H9 (cell line): ENCODE data around the gene ATF3. TPM values are rescaled to one million over a fixed set of nuclear protein-coding genes. Genes with fewer than 3 reads are reported as not detected.

ENCODE experiments used
- DNase-seq: peaks from one replicate; pipeline ENCODE4 v3.0.0-alpha.2; 2017
- H2AFZ ChIP-seq: one replicate; pipeline ENCODE4 v1.6.1; 2013; ENCODE audit warnings: mild to moderate bottlenecking, low read length, control low read depth, moderate library complexity
- H2AK5ac ChIP-seq: 2 replicates; pipeline ENCODE4 v1.6.1; 2013; ENCODE audit warnings: low read length, control low read depth, mixed read lengths; ENCODE audit not compliant: insufficient read length
- H2BK120ac ChIP-seq: one replicate; pipeline ENCODE4 v1.6.1; 2013; ENCODE audit warnings: low read depth, mild to moderate bottlenecking, low read length, control low read depth, inconsistent platforms; ENCODE audit not compliant: poor library complexity, severe bottlenecking
- H2BK12ac ChIP-seq: 2 replicates; pipeline ENCODE4 v1.6.1; 2013; ENCODE audit warnings: low read length, control low read depth, mixed read lengths, low read depth; ENCODE audit not compliant: insufficient read length
- H2BK15ac ChIP-seq: 2 replicates; pipeline ENCODE4 v1.6.1; 2013; ENCODE audit warnings: low read depth, low read length, control low read depth
- H2BK20ac ChIP-seq: one replicate; pipeline ENCODE4 v1.6.1; 2013; ENCODE audit warnings: low read depth, mild to moderate bottlenecking, low read length, control low read depth, inconsistent platforms; ENCODE audit not compliant: poor library complexity, severe bottlenecking
- H2BK5ac ChIP-seq: 2 replicates; pipeline ENCODE4 v1.6.1; 2013; ENCODE audit warnings: low read length, control low read depth, mixed read lengths; ENCODE audit not compliant: insufficient read length
- H3K14ac ChIP-seq: 2 replicates; pipeline ENCODE4 v1.6.1; 2013; ENCODE audit warnings: low read length, control low read depth; ENCODE audit not compliant: insufficient read depth
- H3K18ac ChIP-seq: 2 replicates; pipeline ENCODE4 v1.6.1; 2013; ENCODE audit warnings: low read depth, mild to moderate bottlenecking, mixed read lengths, low read length, control low read depth; ENCODE audit not compliant: insufficient read length
- H3K23ac ChIP-seq: 2 replicates; pipeline ENCODE4 v1.6.1; 2013; ENCODE audit warnings: low read length, control low read depth, mixed read lengths, low read depth; ENCODE audit not compliant: insufficient read length
- H3K23me2 ChIP-seq: 2 replicates; pipeline ENCODE4 v1.6.1; 2013; ENCODE audit warnings: low read depth, mild to moderate bottlenecking, mixed read lengths, low read length, control low read depth; ENCODE audit not compliant: insufficient read length, poor library complexity, severe bottlenecking
- H3K27ac ChIP-seq: 2 replicates; pipeline ENCODE4 v1.5.1; 2013; ENCODE audit warnings: low read length, control low read depth, mixed read lengths, low read depth; ENCODE audit not compliant: insufficient read length
- H3K27me3 ChIP-seq: 2 replicates; pipeline ENCODE4 v1.6.1; 2013; ENCODE audit warnings: low read length, control low read depth, inconsistent platforms; ENCODE audit not compliant: insufficient read depth
- H3K4ac ChIP-seq: 2 replicates; pipeline ENCODE4 v1.6.1; 2013; ENCODE audit warnings: low read depth, mild to moderate bottlenecking, control low read depth, inconsistent platforms, low read length, moderate library complexity
- H3K4me1 ChIP-seq: 2 replicates; pipeline ENCODE4 v1.6.1; 2013; ENCODE audit warnings: low read length, control low read depth, inconsistent platforms; ENCODE audit not compliant: insufficient read depth
- H3K4me2 ChIP-seq: 2 replicates; pipeline ENCODE4 v1.6.1; 2013; ENCODE audit warnings: low read length, control low read depth, mixed read lengths; ENCODE audit not compliant: insufficient read length, insufficient read depth
- H3K56ac ChIP-seq: 2 replicates; pipeline ENCODE4 v1.6.1; 2013; ENCODE audit warnings: low read depth, mild to moderate bottlenecking, mixed read lengths, low read length, control low read depth; ENCODE audit not compliant: insufficient read length
- H3K79me1 ChIP-seq: 2 replicates; pipeline ENCODE4 v1.6.1; 2013; ENCODE audit warnings: low read depth, mild to moderate bottlenecking, moderate library complexity, low read length, control low read depth, inconsistent platforms; ENCODE audit not compliant: insufficient read depth, poor library complexity, severe bottlenecking
- H3K79me2 ChIP-seq: 2 replicates; pipeline ENCODE4 v1.6.1; 2013; ENCODE audit warnings: low read length, control low read depth, inconsistent platforms; ENCODE audit not compliant: insufficient read depth
- H3K9ac ChIP-seq: 2 replicates; pipeline ENCODE4 v1.6.1; 2013; ENCODE audit warnings: low read length, control low read depth, mixed read lengths; ENCODE audit not compliant: insufficient read length; ENCODE audit errors: extremely low read depth
- H3K9me3 ChIP-seq: one replicate; pipeline ENCODE4 v1.6.1; 2013; ENCODE audit warnings: low read depth, low read length, inconsistent platforms; ENCODE audit not compliant: control insufficient read depth
- H3T11ph ChIP-seq: one replicate; pipeline ENCODE4 v1.6.1; 2013; ENCODE audit warnings: mild to moderate bottlenecking, low read length, control low read depth, inconsistent platforms
- H4K20me1 ChIP-seq: one replicate; pipeline ENCODE4 v1.6.1; 2013; ENCODE audit not compliant: control insufficient read depth, insufficient read length, insufficient read depth
- H4K5ac ChIP-seq: 2 replicates; pipeline ENCODE4 v1.6.1; 2013; ENCODE audit warnings: low read depth, mild to moderate bottlenecking, mixed read lengths, low read length, control low read depth; ENCODE audit not compliant: insufficient read length
- H4K8ac ChIP-seq: replicated peaks from 2 replicates; pipeline ENCODE4 v1.6.1; 2013; ENCODE audit warnings: low read length, control low read depth, mixed read lengths, low read depth; ENCODE audit not compliant: insufficient read length
- H4K91ac ChIP-seq: 2 replicates; pipeline ENCODE4 v1.6.1; 2013; ENCODE audit warnings: low read depth, mild to moderate bottlenecking, moderate library complexity, mixed read lengths, low read length, control low read depth; ENCODE audit not compliant: insufficient read length
- H3K27ac Mint-ChIP-seq, 3 experiments: 2 replicates in 2 of 3; 3 replicates in 1 of 3; pipeline ENCODE4 v1.8.0; 2020 to 2021; ENCODE audit warnings: mixed read lengths in 3 of 3, mild to moderate bottlenecking in 1 of 3, moderate library complexity in 1 of 3
- H3K27me3 Mint-ChIP-seq: 2 replicates; pipeline ENCODE4 v1.8.0; 2021; ENCODE audit warnings: low read depth, mild to moderate bottlenecking, moderate library complexity, mixed read lengths
- H3K36me3 Mint-ChIP-seq, 3 experiments: 2 replicates in 2 of 3; 3 replicates in 1 of 3; pipeline ENCODE4 v1.8.0; 2020 to 2021; ENCODE audit warnings: low read depth in 3 of 3, mixed read lengths in 3 of 3; ENCODE audit not compliant: insufficient read depth in 1 of 3
- H3K4me1 Mint-ChIP-seq, 2 experiments: 2 replicates each; pipeline ENCODE4 v1.8.0; 2020; ENCODE audit warnings: mixed read lengths in 2 of 2
- H3K4me3 Mint-ChIP-seq, 2 experiments: 2 replicates in 1 of 2; 3 replicates in 1 of 2; pipeline ENCODE4 v1.8.0; 2020 to 2021; ENCODE audit warnings: mild to moderate bottlenecking in 2 of 2, mixed read lengths in 2 of 2, moderate library complexity in 1 of 2
- H3K9me3 Mint-ChIP-seq, 2 experiments: 2 replicates in 1 of 2; 3 replicates in 1 of 2; pipeline ENCODE4 v1.8.0; 2020; ENCODE audit warnings: mild to moderate bottlenecking in 2 of 2, mixed read lengths in 2 of 2, moderate library complexity in 1 of 2
- WGBS: extraction: QIAGEN DNeasy Blood & Tissue Kit; methylation state at CpG from one replicate; pipeline ENCODE4 v1.1.7; 2013; ENCODE audit warnings: missing lambda C conversion rate, low lambda C conversion rate, mixed read lengths; ENCODE audit not compliant: insufficient read length; ENCODE audit errors: extremely low coverage; 5-methylcytosine and 5-hydroxymethylcytosine counted together
- total RNA-seq: library from RNA; stranded (reverse); gene quantifications from 2 replicates; pipeline ENCODE4 v1.2.1, GENCODE V29; 2021
- TF ChIP-seq, protein P1 (sequence below): fragments of 200-600 bp; sonication (generic); conservative IDR thresholded peaks from 3 replicates; pipeline ENCODE4 v1.8.0; 2021; ENCODE audit warnings: antibody characterized with exemption, mild to moderate bottlenecking

Gene ATF3
- total RNA-seq, 1 experiment from 2014 or later = 14.7 TPM

DNA sequence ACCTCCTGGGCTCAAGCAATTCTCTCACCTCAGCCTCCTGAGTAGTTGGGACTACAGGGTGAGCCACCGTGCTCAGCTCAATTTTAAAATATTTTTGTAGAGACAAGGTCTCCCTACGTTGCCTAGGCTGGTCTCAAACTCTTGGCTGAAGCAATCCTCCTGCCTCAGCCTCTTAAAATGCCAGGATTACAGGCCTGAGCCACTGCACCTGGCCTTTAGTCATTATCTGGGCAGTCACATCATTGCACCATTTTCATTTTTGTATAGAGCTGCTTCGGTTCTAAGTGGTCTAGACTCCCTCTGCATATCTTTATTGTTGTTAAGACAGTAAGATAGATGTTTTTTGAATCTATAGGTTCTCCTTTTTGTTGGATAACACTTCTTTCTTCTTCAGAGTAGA is 39.9 kb downstream of the ATF3 start:
- no peaks in the 10 kb centered on the region for H3K79me2 ChIP-seq
- Mint-ChIP-seq H3K9me3 (no peaks in the 10 kb centered on the region), H3K36me3 (no peaks in the 10 kb centered on the region), H3K27me3 (peaks cover 9% of the 10 kb centered on the region), H3K4me1 (no peaks in the 10 kb centered on the region), H3K4me3 (no peak overlapping the region), H3K27ac (no peak overlapping the region)
- H2BK120ac ChIP-seq = no peak overlapping the region
- no peaks in the 10 kb centered on the region for H3K23me2 ChIP-seq
- no peaks in the 10 kb centered on the region for H3K9me3 ChIP-seq
- H3K23ac ChIP-seq = no peak overlapping the region
- no peaks in the 10 kb centered on the region for H3K79me1 ChIP-seq
- H3K9ac ChIP-seq = no peak overlapping the region
- TF ChIP-seq, protein P1, sequence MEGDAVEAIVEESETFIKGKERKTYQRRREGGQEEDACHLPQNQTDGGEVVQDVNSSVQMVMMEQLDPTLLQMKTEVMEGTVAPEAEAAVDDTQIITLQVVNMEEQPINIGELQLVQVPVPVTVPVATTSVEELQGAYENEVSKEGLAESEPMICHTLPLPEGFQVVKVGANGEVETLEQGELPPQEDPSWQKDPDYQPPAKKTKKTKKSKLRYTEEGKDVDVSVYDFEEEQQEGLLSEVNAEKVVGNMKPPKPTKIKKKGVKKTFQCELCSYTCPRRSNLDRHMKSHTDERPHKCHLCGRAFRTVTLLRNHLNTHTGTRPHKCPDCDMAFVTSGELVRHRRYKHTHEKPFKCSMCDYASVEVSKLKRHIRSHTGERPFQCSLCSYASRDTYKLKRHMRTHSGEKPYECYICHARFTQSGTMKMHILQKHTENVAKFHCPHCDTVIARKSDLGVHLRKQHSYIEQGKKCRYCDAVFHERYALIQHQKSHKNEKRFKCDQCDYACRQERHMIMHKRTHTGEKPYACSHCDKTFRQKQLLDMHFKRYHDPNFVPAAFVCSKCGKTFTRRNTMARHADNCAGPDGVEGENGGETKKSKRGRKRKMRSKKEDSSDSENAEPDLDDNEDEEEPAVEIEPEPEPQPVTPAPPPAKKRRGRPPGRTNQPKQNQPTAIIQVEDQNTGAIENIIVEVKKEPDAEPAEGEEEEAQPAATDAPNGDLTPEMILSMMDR = no peak
- H3K4ac ChIP-seq = no peak overlapping the region
- H4K5ac ChIP-seq = no peak overlapping the region
- no peak overlapping the region for H2AK5ac ChIP-seq
- H2BK15ac ChIP-seq = no peak overlapping the region
- H4K91ac ChIP-seq = no peak overlapping the region
- no peak for DNase-seq
- no CpG with 5 or more reads among the region's 3 CpGs for WGBS
- H3K18ac ChIP-seq = no peak overlapping the region
- no peaks in the 10 kb centered on the region for H3K27me3 ChIP-seq
- no peak overlapping the region for H3K27ac ChIP-seq
- H3K4me1 ChIP-seq = no peaks in the 10 kb centered on the region
- no peaks in the 10 kb centered on the region for H4K20me1 ChIP-seq
- H2BK20ac ChIP-seq = no peak overlapping the region
- H2BK5ac ChIP-seq = no peak overlapping the region
- no peak overlapping the region for H3K56ac ChIP-seq
- no peak overlapping the region for H2BK12ac ChIP-seq
- H3K14ac ChIP-seq = no peak overlapping the region
- H3K4me2 ChIP-seq = no peak overlapping the region
- no peak overlapping the region for H3T11ph ChIP-seq
- no peak overlapping the region for H2AFZ ChIP-seq
- no peak overlapping the region for H4K8ac ChIP-seq
